Psoas muscle (tissue), 8 donors: Measurements from ENCODE around the gene COLQ. TPM values are rescaled to one million over a fixed set of nuclear protein-coding genes. Genes with fewer than 3 reads are reported as not detected.

Experiments used
- ATAC-seq, 4 donors: fragments of 200-7000 bp; cut with Tn5 transposase; one replicate each; pipeline ENCODE4 v1.9.1; 2020; ENCODE audit warnings: moderate library complexity in 3 of 4, mild to moderate bottlenecking in 2 of 4
- DNase-seq, 2 donors: peaks; one replicate each; pipeline ENCODE4 v3.0.0-alpha.2; 2020
- H3K27ac ChIP-seq: fragments of 200-600 bp; one replicate; pipeline ENCODE4 v1.8.0; 2022
- H3K27me3 ChIP-seq, 3 donors: fragments of 200-600 bp in 1 of 3; one replicate each; pipeline versions ENCODE4 v1.6.1 to v1.8.0; 2013 to 2022; ENCODE audit warnings: low read length in 2 of 3, mild to moderate bottlenecking in 2 of 3, moderate library complexity in 1 of 3; ENCODE audit not compliant: insufficient read depth in 3 of 3
- H3K36me3 ChIP-seq, 2 donors: fragments of 200-600 bp in 1 of 2; one replicate each; pipeline versions ENCODE4 v1.6.1 to v1.8.0; 2013 to 2022; ENCODE audit warnings: low read depth in 1 of 2, mild to moderate bottlenecking in 1 of 2, moderate library complexity in 1 of 2; ENCODE audit not compliant: insufficient read depth in 1 of 2
- H3K4me1 ChIP-seq: fragments of 200-600 bp; one replicate; pipeline ENCODE4 v1.8.0; 2022
- H3K4me3 ChIP-seq: fragments of 200-600 bp; one replicate; pipeline ENCODE4 v1.8.0; 2022; ENCODE audit warnings: mild to moderate bottlenecking
- H3K9me3 ChIP-seq: fragments of 200-600 bp; one replicate; pipeline ENCODE4 v1.8.0; 2022
- WGBS, 3 donors: extraction: QIAGEN DNeasy Blood & Tissue Kit; methylation state at CpG; one replicate each; pipeline versions ENCODE4 v1.1.6 to v1.1.7; 2013; 5-methylcytosine and 5-hydroxymethylcytosine counted together
- intact Hi-C, 2 donors: fragments of 100-400 bp; cut with DNase I; formaldehyde crosslinking; loops; one replicate each; pipeline versions ENCODE4 v1.11.0 to v1.14.2; 2022
- polyA plus RNA-seq, 3 donors: library from polyadenylated mRNA; stranded (reverse); fragments of 200-250 nt; gene quantifications; one replicate each; pipeline ENCODE4 v1.2.3, GENCODE V29; 2013
- total RNA-seq, 4 donors: library from RNA; stranded (reverse); fragmentation: NEBNext Ultra II Directional in 2 of 4; extraction: Animal tissue kit (Norgen Biotek cat#: 25700) in 2 of 4; gene quantifications; one replicate each; pipeline versions ENCODE4 v1.2.1 to v1.2.4, GENCODE V29; 2021 to 2023
- TF ChIP-seq, protein P1 (sequence below): fragments of 200-600 bp; IDR thresholded peaks from one replicate; pipeline ENCODE4 v1.8.0; 2022; ENCODE audit warnings: antibody characterized with exemption
- donor health status: healthy with polysubstance abuse.
- donor health status: DM: no; HTN: no; CAD: no; lungs with moderate emphysema.
- donor health status: Bipolar disorder and iron deficiency.
- donor health status: healthy.
- donor health status: DM: yes; HTN: yes; CAD: no.
- donor health status: DM: no; HTN: no; CAD: no.
- donor health status: DM: no; HTN: no; CAD: no.
- donor health status: DM: yes; HTN: yes; CAD: no.

COLQ gene
- total and polyA plus RNA-seq, 7 donors: 4.6 to 18.2 (median 10.0) TPM

DNA sequence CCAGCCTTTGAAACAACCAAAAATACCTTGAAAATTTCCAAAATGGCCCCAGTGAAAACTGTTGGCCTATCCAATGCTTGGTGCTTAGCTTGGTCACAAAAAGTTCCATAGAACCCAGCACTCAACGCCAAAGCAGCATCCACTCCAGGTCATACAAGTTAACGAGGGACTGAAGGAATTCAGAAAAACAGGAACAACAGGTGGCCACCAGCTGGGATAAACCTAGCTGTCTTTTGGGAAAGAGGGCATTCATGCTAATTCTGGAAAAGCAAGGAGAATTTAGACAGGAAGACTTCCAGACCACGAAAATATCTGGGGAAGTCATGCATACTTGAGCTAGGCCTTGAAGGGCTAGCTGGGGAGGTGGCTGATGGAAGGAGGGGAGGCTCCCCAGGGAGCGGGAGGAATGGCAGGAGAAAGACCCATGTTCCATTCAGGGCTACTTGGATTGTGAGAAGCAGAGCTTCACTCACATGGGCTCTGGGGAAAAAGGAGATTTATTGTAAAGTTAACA lies 28.6 kb downstream of the COLQ start:
- Histone ChIP-seq H3K27ac (no peak overlapping the region), H3K4me3 (no peak overlapping the region), H3K4me1 (peaks cover 37% of the 10 kb centered on the region), H3K9me3 (no peaks in the 10 kb centered on the region), H3K36me3 (peaks cover 2 to 4% of the 10 kb centered on the region in 2 donors), H3K27me3 (no peaks in the 10 kb centered on the region)
- TF ChIP-seq, protein P1, sequence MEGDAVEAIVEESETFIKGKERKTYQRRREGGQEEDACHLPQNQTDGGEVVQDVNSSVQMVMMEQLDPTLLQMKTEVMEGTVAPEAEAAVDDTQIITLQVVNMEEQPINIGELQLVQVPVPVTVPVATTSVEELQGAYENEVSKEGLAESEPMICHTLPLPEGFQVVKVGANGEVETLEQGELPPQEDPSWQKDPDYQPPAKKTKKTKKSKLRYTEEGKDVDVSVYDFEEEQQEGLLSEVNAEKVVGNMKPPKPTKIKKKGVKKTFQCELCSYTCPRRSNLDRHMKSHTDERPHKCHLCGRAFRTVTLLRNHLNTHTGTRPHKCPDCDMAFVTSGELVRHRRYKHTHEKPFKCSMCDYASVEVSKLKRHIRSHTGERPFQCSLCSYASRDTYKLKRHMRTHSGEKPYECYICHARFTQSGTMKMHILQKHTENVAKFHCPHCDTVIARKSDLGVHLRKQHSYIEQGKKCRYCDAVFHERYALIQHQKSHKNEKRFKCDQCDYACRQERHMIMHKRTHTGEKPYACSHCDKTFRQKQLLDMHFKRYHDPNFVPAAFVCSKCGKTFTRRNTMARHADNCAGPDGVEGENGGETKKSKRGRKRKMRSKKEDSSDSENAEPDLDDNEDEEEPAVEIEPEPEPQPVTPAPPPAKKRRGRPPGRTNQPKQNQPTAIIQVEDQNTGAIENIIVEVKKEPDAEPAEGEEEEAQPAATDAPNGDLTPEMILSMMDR: no peak
- WGBS, 3 donors: 64 to 77% (median 68%) methylated on average over 4 of the region's 4 CpGs
- intact Hi-C loops: no loop called here
- no peak for ATAC-seq
- DNase-seq: no peak

- Histone ChIP-seq H3K36me3 (peaks cover 2 to 22% of the 10 kb centered on the region in 2 donors), H3K4me3 (no peak overlapping the region), H3K27ac (no peak overlapping the region), H3K9me3 (no peaks in the 10 kb centered on the region), H3K4me1 (peaks cover 20% of the 10 kb centered on the region), H3K27me3 (no peaks in the 10 kb centered on the region)
- TF ChIP-seq, protein P1: no peak
- DNase-seq: no peak
- intact Hi-C loops: no loop called here
- no peak for ATAC-seq
- 94 to 97% (median 95%) methylated on average over 8 of the region's 8 CpGs for whole genome bisulfite sequencing, 3 donors
These were observed 30.4 kb downstream of the COLQ start for GRCh38 chr3:15491143-15491542.

- H3K27me3 ChIP-seq: no peaks in the 10 kb centered on the region
- peaks cover 2 to 31% of the 10 kb centered on the region in 2 donors for H3K36me3 ChIP-seq
- H3K4me1 ChIP-seq: peaks cover 10% of the 10 kb centered on the region
- H3K9me3 ChIP-seq: no peaks in the 10 kb centered on the region
- ATAC-seq (no peak), DNase-seq (no peak)
- no peak overlapping the region for H3K4me3 ChIP-seq
- intact Hi-C loops: no loop called here
- 94 to 98% (median 98%) methylated on average over 2 of the region's 2 CpGs for WGBS, 3 donors
- H3K27ac ChIP-seq: no peak overlapping the region
- TF ChIP-seq, protein P1: no peak
These were observed 31.3 kb downstream of the COLQ start for GRCh38 chr3:15490158-15490557.

DNA sequence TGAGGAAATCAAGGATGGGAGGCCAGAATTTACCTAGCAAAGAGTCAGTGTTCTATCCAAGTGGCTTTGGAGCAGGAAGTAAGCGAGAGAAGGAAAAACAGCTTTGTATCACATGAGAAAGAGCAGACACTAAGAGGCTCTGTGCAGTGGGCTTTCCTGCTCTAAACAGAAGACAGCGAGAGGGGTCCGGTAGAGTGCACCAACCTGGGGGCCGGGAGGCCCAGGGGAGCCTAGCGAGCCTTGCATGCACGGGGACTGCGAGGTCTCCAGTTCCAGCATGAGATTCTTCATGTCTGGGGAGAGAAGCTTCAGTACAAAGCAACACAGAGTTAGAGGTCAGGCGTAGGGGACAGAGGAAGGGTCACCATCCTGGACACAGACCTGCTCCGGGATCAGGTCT lies 33.5 kb downstream of the COLQ start:
- DNase-seq (no peak), ATAC-seq (no peak)
- no peaks in the 10 kb centered on the region for H3K27me3 ChIP-seq
- 93 to 95% (median 93%) methylated on average over 9 of the region's 9 CpGs for WGBS, 3 donors
- intact Hi-C loops: no loop called here
- no peak overlapping the region for H3K27ac ChIP-seq
- H3K9me3 ChIP-seq: no peaks in the 10 kb centered on the region
- peaks cover 2 to 31% of the 10 kb centered on the region in 2 donors for H3K36me3 ChIP-seq
- H3K4me3 ChIP-seq: no peak overlapping the region
- TF ChIP-seq, protein P1: no peak
- no peaks in the 10 kb centered on the region for H3K4me1 ChIP-seq

- Histone ChIP-seq H3K4me1 (no peaks in the 10 kb centered on the region), H3K27ac (no peak overlapping the region), H3K27me3 (no peaks in the 10 kb centered on the region), H3K9me3 (no peaks in the 10 kb centered on the region), H3K36me3 (peaks cover 2 to 31% of the 10 kb centered on the region in 2 donors), H3K4me3 (no peak overlapping the region)
- DNase-seq (no peak), ATAC-seq (no peak)
- 90 to 96% (median 94%) methylated on average over 4 of the region's 4 CpGs for WGBS, 3 donors
- intact Hi-C loops: no loop called here
- TF ChIP-seq, protein P1: no peak
These were observed 34.5 kb downstream of the COLQ start for GRCh38 chr3:15486979-15487378.
